Renal cortical epithelial cell (primary cell): Measurements from ENCODE around the gene MICAL1. TPM values are rescaled to one million over a fixed set of nuclear protein-coding genes. Genes with fewer than 3 reads are reported as not detected.

ENCODE experiments used
- DNase-seq: peaks from one replicate; pipeline ENCODE4 v3.0.0-alpha.2; 2011; ENCODE audit warnings: low read depth
- total RNA-seq: library from RNA; depleted of rRNA; stranded (reverse); fragments of >200 nt; gene quantifications from 2 replicates; pipeline ENCODE4 v1.2.3, GENCODE V29; 2014

Gene MICAL1
- total RNA-seq, 1 donor from 2014 or later = 41.2 TPM

DNA sequence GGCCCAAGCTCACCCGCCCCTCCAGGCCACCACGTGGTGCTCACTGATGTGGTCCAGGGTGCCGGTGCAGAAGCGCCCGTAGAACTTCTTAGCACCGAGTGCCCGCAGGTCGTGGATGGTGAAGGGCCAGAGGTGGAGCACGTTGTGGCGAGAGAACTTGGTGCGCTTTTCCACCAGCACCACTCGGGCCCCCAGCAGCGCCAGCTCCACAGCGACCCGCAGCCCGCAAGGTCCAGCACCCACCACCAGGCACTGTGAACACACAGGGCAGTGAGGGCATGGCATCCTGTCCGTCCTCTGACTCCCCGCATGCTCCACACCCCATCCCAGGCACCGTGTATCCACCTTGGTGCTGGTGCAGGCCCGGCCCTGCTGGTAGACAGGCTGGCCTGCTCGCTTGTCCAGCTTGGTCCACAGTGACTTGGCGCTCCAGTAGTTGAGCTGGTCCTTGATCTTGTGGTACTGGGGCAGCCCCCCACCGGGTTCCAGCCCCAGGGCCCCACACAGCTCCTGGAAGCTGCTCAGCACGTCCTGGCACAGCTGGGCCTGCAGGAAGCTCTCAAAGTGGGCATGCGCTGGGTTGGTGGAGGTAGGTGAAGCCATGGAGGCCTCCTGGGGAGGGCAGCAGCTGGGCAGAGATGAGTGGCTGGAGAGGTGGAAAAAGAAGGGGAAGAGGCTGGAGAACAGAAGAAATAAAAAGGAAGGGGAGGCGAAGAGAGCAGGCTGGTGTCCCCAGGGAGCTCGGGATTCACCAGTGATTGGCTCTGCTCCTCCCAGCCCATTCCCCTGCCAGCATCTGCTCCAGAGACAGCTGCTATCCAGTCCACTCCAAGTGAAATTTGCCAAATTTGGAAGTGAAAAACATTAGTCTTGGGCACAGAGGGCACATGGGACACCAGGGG lies 1.7 kb downstream of the MICAL1 start:
- no peak for DNase-seq

DNA sequence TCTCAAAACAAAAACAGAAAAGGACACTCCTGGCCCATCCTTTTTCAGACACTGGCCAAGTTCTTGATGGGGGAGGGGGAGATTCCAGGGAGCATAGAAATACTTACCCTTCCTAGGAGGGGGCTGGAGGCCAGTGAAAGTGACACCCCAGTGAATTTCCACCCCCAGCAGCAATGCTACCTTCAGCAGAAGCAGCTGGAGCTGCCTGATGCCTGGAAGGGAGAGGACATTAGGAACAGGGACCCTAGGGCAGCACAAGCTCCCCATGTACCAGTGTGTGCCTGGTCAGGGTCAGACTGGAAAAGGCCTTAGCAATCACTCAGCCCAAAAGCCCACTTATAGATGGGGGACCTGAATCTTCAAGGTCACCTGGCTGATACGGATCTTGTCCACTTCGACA lies 2.4 kb downstream of the MICAL1 start:
- DNase-seq = no peak

DNA sequence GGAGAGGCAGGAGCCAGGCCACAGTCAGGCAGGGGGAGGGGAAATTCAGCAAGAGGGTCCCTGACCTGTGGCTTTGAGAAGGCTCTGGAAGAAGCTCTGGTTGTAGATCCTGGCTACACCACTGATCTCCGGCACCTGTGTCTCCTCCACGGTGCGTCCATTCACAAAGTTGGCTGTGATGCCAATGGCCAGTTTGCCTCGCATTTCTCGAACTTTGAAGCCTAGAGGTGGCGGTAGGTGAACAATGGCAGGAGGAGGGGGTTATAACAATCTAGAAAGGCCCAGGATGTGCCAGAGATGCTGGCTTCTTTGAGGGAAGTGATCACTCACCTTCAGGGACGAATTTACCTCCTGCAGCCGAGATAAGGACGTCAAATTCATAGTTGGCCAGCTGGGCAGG lies 3.4 kb downstream of the MICAL1 start:
- no peak for DNase-seq

DNA sequence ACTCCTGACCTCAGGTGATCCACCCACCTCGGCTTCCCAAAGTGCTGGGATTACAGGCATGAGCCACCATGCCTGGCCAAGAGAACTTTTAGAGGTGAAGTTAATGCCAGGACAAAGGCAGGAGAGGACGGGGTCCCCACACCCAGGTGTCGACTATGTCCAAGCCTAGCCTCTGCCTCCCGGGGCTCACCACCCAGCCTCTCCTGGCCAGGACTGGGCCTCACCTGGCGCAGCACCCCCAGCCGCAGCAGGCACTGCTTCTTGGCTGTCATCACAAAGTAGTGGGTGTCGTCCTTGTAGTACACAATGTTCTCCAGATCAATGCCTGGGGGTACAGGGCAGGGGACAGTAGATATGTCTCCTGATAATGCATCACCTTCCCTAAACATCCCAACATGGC lies 4.2 kb downstream of the MICAL1 start:
- no peak for DNase-seq

DNA sequence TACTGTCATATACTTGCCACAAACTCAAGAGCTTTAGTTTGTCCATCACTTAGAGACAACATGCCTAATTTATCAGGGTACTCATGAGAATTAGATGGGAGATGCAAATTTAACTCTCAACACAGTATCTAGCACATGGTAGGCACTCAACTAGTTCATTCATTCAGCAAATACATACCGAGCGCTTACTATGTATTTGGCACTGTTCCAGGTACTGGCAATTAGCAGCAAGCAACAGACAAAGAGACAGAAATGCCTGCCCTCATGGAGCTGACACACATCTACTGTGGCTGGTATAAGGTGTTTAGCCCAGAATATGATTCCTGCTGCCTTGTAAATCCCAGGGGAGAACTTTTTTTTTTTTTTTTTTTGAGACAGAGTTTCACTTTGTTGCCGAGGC lies 4.8 kb downstream of the MICAL1 start:
- no peak for DNase-seq

DNA sequence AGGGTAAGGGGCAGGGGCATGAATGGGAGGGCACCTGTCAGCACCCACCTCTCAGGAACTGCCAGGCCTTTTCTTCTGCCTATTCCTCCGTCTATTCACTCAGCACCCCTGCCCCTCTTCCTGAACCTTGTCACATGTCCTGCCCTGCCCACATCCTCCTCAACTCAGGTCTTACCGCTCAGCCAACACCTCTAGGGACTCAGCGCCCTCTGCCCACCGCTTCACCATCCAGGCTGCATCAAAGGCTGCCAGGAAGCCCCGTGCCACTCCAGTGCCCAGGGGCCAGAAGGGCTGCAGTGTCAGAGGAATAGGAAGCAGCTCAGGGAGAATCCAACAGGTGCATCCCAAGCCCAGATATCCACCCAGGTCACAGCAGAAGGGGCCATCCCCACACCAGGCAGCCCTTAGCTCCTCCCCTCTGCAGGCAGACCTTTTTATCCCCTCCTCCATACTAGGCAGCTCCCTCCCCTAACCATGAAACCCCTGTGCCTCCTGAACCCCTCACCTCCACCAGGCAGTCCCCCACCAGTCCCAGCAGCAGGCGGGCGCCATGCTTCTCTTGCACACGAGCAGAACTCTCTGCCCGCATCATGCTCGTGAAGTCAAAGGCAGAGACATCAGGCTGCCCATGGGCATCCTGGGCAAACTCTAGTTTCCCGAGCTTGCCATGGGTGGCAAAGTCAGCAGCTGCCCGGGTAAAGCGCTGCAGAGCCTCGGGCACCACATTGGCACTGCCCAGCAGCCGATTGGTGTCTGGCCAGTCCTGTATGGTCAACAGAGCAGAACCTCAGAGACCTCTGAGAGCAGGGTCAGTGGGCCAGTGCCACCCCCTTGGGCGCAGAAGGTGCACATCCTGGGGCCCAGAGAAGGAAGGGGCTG lies 5.5 kb downstream of the MICAL1 start:
- no peak for DNase-seq

DNA sequence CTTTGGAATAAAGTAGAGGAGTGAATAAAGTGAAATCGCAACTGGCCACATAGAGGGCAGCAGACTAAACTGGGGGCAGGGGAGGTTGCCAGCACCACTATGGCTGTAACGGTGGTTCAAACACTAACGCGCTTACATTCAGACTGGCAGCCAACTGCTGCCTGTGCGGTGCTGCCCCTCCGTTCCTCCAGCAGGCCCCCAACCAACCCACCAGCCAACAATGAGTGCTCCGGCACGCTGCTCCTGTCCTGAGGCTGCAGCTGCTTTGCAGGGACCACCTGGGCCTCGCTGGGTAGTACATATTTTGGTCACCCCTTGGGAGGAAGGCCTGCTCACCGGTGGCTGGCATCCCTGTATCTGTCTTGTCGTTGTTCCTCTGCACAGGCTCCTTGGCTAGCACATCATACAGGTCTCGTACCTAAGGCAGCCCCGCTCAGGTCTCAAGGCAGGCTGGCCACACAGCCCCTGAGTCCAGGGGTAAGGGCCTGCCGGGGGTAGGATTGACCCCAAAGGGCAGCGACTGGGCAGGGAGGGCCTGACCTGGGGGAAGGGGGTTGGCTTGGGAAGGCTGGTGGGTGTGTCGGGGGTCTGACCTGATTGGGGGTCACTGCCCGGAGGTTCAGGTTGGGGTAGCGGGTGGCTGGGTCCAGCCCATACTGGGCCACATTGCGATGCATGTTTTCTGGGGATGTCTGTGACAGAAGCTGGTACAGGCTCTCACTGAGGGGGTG lies 6.3 kb downstream of the MICAL1 start:
- DNase-seq = no peak

DNA sequence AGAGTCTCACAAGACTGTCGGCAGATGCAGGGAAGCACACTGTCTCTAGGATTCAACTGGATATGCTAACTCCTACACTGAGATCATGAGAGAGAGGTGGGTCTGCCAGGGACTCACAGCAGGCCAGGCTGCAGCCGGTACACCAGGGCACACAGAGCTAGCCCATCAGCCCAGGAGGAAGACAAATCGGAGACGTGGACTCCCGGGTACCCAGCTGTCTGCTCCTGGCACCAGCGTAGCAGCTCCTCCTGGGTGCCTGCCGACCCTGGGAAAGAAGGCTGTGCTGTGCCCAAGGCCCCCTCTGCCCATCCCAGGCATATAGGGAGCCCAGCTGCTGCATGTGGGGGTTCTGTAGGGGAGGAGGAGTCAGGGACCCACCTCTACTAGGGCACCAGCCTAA lies 7.0 kb downstream of the MICAL1 start:
- DNase-seq = no peak

DNA sequence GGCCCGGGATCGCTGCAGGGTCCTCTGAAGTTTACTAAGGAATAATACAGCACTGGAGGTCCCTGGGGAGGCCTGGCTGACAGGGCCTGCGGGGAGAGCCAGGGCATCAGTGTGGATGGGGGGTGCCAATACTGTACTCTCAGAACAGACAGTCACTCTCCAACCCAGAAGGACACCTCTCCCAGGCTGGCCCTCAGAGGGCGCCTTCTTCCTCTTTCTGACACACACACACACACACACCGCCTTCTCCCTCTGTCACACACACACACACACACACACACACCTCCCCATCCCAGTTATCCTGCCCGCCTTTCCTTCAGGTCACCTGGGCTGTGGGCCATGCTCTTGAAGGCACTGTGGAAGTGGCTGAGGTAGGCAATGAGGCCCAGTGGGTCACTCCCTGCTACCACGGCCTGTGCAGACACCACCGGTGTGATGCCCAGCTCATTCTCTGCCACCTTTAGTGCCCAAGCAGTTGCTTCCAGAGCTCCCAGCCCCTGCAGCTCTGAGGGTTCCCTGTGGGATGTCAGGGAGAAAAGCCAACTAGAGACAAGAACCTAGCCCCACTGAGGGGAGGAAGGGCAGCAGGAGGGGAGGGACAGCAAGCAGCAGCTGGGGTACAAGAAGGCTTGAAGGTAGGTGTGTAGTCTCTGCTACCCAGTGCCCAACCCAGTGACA lies 7.6 kb downstream of the MICAL1 start:
- no peak for DNase-seq

DNA sequence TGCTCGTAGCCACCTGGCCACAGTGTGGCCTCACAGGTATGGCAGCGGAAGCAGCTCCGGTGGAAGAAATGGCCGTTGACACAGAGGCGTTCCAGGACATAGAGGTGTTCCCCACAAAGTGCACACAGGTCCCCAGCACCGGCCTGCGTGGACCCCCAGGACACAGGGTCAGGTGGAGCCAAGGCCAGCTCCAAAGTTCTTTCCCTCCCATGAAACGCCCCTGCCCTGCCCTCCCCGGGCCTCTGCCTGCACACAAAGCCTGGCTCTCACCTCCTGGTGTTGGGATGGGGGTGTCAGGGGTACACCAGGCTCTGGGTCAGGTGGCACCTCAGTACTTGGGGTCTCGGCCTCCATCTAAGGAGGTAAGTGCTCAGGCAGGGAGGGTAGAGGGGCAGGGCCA lies 8.5 kb downstream of the MICAL1 start:
- DNase-seq = no peak

DNA sequence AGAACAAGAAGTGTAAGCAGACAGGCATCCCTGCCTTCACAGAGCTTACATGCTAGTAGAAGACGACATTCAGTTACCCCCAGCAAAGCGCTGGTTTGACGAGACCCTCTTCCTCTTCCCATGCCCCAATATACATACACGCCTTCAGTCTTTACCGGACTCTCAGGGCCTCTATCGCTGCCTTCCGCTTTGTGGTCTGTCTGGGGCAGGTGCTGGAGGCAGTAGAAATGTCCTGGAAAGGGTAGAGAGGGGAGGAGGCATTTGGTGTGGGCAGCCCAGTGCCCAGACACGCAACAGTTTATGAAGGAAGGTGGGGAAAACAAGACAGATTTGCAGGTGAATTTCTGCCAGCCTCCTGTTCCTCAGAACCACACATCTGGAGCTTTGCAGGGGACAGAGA lies 9.0 kb downstream of the MICAL1 start:
- no peak for DNase-seq

DNA sequence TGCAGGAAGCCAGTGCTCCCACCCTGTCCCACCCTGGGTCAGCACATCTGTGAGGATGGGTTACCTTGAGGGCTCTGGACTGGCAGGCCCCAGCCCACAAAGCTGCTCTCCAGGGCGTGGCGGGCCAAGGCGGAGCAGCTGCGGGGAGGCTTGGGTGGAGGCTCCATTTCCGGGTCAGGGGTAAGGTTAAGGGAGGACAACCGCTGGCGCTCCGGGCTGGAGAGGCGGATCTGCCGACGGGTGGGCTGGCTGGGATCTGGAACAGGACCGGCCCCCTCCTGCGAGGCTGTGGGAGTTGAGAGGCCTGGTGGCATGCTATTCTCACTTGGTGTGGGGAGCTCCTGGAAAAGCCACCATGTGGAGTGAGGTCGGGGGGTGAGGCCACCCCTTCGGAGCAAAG lies 9.5 kb downstream of the MICAL1 start:
- DNase-seq = no peak

DNA sequence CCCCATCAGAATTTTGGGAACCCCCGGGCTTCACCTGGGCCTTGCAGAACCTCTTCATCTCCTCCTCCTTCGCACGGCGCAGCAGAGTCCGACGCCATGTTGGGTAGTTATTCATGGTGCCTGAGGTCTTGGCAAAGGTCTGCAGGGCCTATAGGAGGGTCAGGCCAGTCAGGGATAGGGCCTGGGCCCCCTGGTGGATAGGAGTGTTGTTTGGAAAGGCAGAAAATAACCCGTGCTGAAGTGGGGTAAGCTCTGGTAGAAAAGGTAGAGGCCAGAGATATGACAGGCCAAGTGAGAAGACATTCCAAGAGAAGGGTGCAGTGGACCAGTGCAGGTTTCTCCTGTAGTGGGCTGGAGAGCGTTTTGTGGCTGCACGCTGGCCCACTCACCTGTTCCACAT lies 10.2 kb downstream of the MICAL1 start:
- DNase-seq = no peak

DNA sequence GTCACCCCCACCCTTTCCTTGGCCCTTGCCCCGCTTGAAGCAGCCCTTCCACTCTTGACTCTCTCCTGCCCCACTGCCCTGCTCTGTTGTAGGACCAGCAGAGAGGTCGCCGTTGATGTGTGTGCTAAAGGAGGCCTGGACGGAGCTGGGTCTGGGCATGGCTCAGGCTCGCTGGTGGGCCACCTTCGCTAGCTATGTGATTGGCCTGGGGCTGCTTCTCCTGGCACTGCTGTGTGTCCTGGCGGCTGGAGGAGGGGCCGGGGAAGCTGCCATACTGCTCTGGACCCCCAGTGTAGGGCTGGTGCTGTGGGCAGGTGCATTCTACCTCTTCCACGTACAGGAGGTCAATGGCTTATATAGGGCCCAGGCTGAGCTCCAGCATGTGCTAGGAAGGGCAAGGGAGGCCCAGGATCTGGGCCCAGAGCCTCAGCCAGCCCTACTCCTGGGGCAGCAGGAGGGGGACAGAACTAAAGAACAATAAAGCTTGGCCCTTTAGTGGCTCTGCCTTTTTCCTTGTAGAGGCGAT lies 12.1 kb downstream of the MICAL1 start:
- no peak for DNase-seq

DNA sequence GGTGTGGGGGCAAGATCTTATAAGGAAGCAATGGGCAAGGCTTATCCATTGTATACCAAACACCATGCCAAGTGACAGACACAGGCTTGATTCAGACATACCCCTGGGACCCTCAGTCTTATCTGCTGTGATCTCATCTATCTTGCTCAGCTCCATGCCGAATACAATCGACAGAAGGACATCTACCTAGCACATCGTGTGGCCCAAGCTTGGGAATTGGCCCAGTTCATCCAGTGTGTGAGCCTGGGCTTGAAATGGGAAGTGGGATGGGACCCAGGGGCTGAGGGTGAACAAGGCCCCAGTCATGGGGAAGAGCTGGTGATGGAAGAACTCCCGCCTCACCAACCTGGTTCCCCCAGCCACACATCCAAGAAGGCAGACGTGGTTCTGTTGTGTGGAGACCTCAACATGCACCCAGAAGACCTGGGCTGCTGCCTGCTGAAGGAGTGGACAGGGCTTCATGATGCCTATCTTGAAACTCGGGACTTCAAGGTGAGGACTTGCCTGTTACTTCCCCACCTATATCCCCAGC lies 13.1 kb downstream of the MICAL1 start:
- DNase-seq = no peak

DNA sequence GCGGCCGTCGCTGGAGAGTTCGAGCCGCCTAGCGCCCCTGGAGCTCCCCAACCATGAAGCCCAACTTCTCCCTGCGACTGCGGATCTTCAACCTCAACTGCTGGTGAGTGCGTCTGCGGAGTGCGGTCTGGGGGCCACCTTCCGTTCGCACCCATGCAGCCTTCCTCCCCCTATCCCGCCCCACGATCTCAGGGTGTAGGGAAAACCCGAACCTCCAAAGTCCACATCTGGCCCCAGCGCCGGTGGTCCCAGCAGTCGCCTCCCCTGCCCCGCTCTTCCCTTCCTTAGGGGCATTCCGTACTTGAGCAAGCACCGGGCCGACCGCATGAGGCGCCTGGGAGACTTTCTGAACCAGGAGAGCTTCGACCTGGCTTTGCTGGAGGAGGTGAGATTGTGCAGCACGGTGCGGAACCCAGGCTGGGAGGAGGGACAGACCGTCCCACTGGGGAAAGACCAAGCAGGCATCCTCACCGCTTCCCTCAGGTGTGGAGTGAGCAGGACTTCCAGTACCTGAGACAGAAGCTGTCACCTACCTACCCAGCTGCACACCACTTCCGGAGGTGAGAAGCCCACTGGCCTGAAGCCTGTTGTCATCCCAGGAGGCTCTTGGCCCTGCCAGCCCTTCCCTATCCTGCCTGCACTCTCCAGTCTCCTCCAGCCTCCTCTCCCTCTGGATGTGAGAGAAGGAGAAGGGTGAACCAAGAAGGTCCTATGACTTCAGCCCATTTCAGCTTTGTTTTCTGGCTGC lies 14.3 kb downstream of the MICAL1 start:
- DNase-seq = peak; percentile 44

DNA sequence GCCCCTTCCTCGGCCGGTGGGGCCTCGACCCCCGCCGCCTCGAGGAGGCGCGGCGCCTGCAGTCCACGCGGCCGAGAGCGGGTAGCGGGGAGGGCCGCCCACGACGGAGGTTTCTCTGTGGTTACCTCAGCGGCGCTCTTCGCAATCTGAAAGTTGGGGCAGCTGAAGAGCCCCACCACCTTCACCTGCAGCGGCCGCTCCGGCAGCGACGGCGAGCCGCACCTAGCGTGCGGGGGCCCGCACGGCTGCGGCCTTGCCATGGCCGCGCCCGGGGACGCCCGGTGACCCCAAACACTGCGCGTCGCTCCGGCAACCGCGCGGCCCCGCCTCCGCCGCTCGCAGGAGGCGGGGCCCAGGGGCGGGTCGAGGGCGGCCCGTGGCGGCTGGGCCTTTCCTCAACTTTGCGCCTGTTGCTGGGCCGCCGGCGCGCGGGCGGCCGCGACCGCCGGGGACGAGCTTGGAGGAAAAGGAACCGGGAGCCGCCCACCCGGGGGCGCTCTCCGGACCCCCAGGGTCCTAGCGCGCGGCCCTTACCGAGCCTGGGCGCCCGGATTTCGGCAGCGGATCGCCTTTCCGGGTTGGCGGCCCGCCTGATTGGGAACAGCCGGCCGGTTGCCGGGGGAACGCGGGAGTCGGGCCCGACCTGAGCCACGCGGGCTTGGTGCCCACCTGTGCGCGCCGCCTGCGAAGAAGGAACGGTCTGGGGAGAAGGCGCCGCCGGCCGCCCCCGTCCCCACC lies 15.1 kb downstream of the MICAL1 start, which contains the start of the genes PPIL6 and SMPD2:
Gene PPIL6 (minus strand): TSS at position 298 of the 738 bp plus-strand sequence. CDS start 38 bp downstream, at position 260.
Gene SMPD2 (plus strand): TSS at position 394 of the 738 bp plus-strand sequence. CDS start 398 bp downstream, outside the sequence.
- DNase-seq = peak; percentile 59

DNA sequence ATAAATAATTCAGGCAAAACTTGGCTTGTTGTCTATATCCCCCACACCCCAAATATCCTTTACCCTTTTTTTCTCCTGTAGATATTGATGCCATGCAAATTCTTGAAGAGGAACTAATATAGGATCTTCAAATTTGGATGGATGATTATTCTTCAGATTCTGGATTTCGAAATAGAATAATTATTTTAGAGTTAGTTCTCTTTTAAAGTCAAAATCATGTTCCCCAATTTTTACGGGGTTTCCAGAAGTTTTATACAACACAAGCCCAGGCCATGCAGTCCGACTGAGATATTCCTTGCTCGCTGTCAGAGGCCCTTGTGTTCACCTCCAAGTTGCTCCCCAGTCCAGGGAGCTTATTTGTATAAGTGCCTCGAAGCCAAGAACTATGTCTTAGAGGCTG lies 19.5 kb downstream of the MICAL1 start:
- no peak for DNase-seq

DNA sequence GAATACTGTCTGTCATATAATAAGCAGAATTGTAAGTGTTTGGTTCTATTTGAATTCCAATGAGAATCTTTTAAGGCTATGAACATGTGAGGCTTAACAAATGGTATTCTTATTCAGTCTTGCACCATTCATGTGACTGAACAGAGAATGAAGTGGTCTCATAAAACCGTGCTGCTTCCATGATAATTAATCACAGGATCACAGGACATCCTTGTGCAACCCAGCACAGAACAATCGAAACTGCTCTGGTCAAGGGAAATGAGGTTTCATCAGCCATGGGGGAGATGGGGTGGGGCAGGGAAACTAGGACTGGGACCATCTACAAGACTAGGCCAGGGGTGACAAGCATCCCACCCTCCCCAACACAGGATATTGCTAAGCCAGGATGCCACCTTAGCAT lies 21.1 kb downstream of the MICAL1 start:
- DNase-seq = peak; percentile 58
